Heart left ventricle (tissue), 13 donors: ENCODE measurements around the gene TMEM106C.

Experiments
- POLR2A ChIP-seq, 2 donors: fragments of 450-650 bp; IDR thresholded peaks; one replicate each; pipeline ENCODE4 v1.6.1; 2017; ENCODE audit warnings: antibody characterized with exemption in 2 of 2, mild to moderate bottlenecking in 2 of 2, moderate library complexity in 2 of 2
- TF ChIP-seq, protein P1 (sequence below), 12 donors: fragments of 200-600 bp; sonication (generic) in 4 of 12; IDR thresholded peaks; one replicate each; pipeline versions ENCODE4 v1.5.0 to v1.8.0; 2018 to 2022; ENCODE audit warnings: antibody characterized with exemption in 12 of 12, mild to moderate bottlenecking in 5 of 12
- donor health status: ischemic (EF 13 %, LVEDD 7.1; RV severe dilation, severe dysfunction).
- donor health status: DM: no; HTN: yes; CAD: no.
- donor health status: DM: no; HTN: no; CAD: no.
- donor health status: ischemic (EF 25% LVEDD 6.9; RV normal size, moderate dysfunction).
- donor health status: ischemic (EF 25% LVEDD 5.7; RV mildly dilated, moderate dysfunction).
- donor health status: ischemic (EF 35%, LVEDD 5.7; RV mildly dilated, moderate dysfunction).
- donor health status: nonischemic (EF 11% LVEDD 7.7; RV severe dilation, severe dysfunction).
- donor health status: DM: yes; HTN: yes; CAD: no.
- donor health status: PGD.
- donor health status: ischemic (EF 29% LVEDD 5.4; RV normal size, mild dysfunction).
- donor health status: nonischemic (EF 23%, LVEDD 6.1; RV moderate dilation, normal function).

DNA sequence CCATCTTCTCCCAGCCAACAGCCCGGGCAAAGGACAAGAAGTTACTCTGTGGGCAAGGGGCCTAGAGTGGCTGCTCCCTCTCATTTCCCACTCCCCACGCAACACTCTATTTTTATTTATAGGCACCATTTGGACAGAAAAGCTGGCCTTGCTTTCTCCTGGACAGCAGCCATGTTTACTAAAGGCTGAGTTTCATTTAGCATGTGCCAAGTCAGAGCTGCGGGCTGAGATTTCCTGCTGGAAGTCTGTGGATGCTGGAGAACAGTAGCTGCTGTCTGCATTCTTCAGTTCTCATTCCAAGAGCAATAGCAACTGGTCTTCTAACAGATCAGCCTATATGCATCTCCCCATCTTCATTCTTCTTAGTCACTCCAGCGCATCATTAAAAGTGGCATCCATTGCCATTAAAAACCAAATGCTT lies 32.6 kb downstream of the TMEM106C start:
- TF ChIP-seq, protein P1, sequence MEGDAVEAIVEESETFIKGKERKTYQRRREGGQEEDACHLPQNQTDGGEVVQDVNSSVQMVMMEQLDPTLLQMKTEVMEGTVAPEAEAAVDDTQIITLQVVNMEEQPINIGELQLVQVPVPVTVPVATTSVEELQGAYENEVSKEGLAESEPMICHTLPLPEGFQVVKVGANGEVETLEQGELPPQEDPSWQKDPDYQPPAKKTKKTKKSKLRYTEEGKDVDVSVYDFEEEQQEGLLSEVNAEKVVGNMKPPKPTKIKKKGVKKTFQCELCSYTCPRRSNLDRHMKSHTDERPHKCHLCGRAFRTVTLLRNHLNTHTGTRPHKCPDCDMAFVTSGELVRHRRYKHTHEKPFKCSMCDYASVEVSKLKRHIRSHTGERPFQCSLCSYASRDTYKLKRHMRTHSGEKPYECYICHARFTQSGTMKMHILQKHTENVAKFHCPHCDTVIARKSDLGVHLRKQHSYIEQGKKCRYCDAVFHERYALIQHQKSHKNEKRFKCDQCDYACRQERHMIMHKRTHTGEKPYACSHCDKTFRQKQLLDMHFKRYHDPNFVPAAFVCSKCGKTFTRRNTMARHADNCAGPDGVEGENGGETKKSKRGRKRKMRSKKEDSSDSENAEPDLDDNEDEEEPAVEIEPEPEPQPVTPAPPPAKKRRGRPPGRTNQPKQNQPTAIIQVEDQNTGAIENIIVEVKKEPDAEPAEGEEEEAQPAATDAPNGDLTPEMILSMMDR (IDR thresholded peaks at IDR 0.05): no peak
- TF ChIP-seq POLR2A (IDR thresholded peaks at IDR 0.05): no peak
